Measurements from ENCODE around the gene MRC1. TPM values are rescaled to one million over a fixed set of nuclear protein-coding genes. Genes with fewer than 3 reads are reported as not detected.

The MRC1 gene
- total and polyA plus RNA-seq, 2 of the 13 experiments (the other 11 are each of a cell fraction or from before 2014, with no cell fraction given): not detected

GRCh38 chr10:17802976-17803375, 6.2 kb upstream of the MRC1 start (continued):
- TF ChIP-seq ZBTB49 (CRISPR knock-in tag; IDR thresholded peaks at IDR 0.05; ENCODE audit: borderline replicate concordance) (no peak), FOXP4 (CRISPR knock-in tag; IDR thresholded peaks at IDR 0.05) (no peak)

- no peak for DNase-seq (ENCODE audit: low spot score)
- Histone ChIP-seq H3K9ac (ENCODE audit: insufficient read depth, low read depth, low read length) (no peak overlapping the region), H4K20me1 (ENCODE audit: insufficient read depth, low read length) (no peaks in the 10 kb centered on the region), H3K36me3 (replicated peaks in 1 of 2; ENCODE audit: control insufficient read depth in 1 of 2, insufficient read depth in 2 of 2, low read length in 2 of 2) (no peaks in the 10 kb centered on the region), H3K79me2 (ENCODE audit: insufficient read depth, low read length) (no peaks in the 10 kb centered on the region), H3K27me3 (ENCODE audit: control insufficient read depth in 1 of 2, insufficient read depth in 2 of 2, low read length in 2 of 2) (peaks cover 4 to 27% of the 10 kb centered on the region in 2 experiments; a peak in 3 of 5 replicates), H3K27ac (ENCODE audit: extremely low read length, insufficient read depth, low read length) (no peak overlapping the region), H3K9me3 (ENCODE audit: low read length) (no peaks in the 10 kb centered on the region), H3K4me2 (ENCODE audit: low read depth, low read length) (no peak overlapping the region), H3K4me1 (ENCODE audit: insufficient read depth, low read length) (no peaks in the 10 kb centered on the region), H3K4me3 (replicated peaks in 1 of 3; ENCODE audit: insufficient read depth in 1 of 3, low read depth in 2 of 3, low read length in 3 of 3) (no peak overlapping the region), H2AFZ (ENCODE audit: low read length) (no peak overlapping the region)
- ATAC-seq: no peak
- WGBS (ENCODE audit: low lambda C conversion rate): 5% methylated on average over 3 of the region's 3 CpGs
- ChIA-PET POLR2A (no interaction called here), CTCF (ENCODE audit: low intra/inter-chr PET ratio, low total read pairs) (no interaction called here)
- no peak for FAIRE-seq
- intact Hi-C loops (cut with micrococcal nuclease; ENCODE audit: unreplicated experiment) (no loop called here), in situ Hi-C loops (cut with HindIII; ENCODE audit: extremely low pct_ligation_motif_present, low pct_unique_long_range_greater_than_20kb) (no loop called here)
- BruUV-seq (replicated peaks): no TSS peak
- TF ChIP-seq SIN3A (IDR thresholded peaks at IDR 0.05; ENCODE audit: borderline replicate concordance, low read depth, low read length): no peak
- no peak for TF ChIP-seq ZNF225 (CRISPR knock-in tag; IDR thresholded peaks at IDR 0.05)
- no peak for TF ChIP-seq PBX2 (CRISPR knock-in tag; IDR thresholded peaks at IDR 0.05)
- no peak for TF ChIP-seq ZFX (CRISPR knock-in tag; IDR thresholded peaks at IDR 0.05; ENCODE audit: low read depth)
- TF ChIP-seq ZNF337 (CRISPR knock-in tag; IDR thresholded peaks at IDR 0.05; ENCODE audit: borderline replicate concordance, low read depth): no peak
- TF ChIP-seq, protein P1, sequence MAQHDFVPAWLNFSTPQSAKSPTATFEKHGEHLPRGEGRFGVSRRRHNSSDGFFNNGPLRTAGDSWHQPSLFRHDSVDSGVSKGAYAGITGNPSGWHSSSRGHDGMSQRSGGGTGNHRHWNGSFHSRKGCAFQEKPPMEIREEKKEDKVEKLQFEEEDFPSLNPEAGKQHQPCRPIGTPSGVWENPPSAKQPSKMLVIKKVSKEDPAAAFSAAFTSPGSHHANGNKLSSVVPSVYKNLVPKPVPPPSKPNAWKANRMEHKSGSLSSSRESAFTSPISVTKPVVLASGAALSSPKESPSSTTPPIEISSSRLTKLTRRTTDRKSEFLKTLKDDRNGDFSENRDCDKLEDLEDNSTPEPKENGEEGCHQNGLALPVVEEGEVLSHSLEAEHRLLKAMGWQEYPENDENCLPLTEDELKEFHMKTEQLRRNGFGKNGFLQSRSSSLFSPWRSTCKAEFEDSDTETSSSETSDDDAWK (CRISPR knock-in tag; IDR thresholded peaks at IDR 0.05): no peak
- TF ChIP-seq, protein P2, sequence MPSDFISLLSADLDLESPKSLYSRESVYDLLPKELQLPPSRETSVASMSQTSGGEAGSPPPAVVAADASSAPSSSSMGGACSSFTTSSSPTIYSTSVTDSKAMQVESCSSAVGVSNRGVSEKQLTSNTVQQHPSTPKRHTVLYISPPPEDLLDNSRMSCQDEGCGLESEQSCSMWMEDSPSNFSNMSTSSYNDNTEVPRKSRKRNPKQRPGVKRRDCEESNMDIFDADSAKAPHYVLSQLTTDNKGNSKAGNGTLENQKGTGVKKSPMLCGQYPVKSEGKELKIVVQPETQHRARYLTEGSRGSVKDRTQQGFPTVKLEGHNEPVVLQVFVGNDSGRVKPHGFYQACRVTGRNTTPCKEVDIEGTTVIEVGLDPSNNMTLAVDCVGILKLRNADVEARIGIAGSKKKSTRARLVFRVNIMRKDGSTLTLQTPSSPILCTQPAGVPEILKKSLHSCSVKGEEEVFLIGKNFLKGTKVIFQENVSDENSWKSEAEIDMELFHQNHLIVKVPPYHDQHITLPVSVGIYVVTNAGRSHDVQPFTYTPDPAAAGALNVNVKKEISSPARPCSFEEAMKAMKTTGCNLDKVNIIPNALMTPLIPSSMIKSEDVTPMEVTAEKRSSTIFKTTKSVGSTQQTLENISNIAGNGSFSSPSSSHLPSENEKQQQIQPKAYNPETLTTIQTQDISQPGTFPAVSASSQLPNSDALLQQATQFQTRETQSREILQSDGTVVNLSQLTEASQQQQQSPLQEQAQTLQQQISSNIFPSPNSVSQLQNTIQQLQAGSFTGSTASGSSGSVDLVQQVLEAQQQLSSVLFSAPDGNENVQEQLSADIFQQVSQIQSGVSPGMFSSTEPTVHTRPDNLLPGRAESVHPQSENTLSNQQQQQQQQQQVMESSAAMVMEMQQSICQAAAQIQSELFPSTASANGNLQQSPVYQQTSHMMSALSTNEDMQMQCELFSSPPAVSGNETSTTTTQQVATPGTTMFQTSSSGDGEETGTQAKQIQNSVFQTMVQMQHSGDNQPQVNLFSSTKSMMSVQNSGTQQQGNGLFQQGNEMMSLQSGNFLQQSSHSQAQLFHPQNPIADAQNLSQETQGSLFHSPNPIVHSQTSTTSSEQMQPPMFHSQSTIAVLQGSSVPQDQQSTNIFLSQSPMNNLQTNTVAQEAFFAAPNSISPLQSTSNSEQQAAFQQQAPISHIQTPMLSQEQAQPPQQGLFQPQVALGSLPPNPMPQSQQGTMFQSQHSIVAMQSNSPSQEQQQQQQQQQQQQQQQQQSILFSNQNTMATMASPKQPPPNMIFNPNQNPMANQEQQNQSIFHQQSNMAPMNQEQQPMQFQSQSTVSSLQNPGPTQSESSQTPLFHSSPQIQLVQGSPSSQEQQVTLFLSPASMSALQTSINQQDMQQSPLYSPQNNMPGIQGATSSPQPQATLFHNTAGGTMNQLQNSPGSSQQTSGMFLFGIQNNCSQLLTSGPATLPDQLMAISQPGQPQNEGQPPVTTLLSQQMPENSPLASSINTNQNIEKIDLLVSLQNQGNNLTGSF (CRISPR knock-in tag; IDR thresholded peaks at IDR 0.05): no peak
- no peak for TF ChIP-seq SIX4 (CRISPR knock-in tag; IDR thresholded peaks at IDR 0.05)
- TF ChIP-seq ZNF629 (CRISPR knock-in tag; conservative IDR thresholded peaks at IDR 0.05): no peak
These were observed 3.8 kb upstream of the MRC1 start for GRCh38 chr10:17805330-17805729.

All from HepG2 (cell line).